ENCODE results near the gene SELENOO.

Gene SELENOO

DNA sequence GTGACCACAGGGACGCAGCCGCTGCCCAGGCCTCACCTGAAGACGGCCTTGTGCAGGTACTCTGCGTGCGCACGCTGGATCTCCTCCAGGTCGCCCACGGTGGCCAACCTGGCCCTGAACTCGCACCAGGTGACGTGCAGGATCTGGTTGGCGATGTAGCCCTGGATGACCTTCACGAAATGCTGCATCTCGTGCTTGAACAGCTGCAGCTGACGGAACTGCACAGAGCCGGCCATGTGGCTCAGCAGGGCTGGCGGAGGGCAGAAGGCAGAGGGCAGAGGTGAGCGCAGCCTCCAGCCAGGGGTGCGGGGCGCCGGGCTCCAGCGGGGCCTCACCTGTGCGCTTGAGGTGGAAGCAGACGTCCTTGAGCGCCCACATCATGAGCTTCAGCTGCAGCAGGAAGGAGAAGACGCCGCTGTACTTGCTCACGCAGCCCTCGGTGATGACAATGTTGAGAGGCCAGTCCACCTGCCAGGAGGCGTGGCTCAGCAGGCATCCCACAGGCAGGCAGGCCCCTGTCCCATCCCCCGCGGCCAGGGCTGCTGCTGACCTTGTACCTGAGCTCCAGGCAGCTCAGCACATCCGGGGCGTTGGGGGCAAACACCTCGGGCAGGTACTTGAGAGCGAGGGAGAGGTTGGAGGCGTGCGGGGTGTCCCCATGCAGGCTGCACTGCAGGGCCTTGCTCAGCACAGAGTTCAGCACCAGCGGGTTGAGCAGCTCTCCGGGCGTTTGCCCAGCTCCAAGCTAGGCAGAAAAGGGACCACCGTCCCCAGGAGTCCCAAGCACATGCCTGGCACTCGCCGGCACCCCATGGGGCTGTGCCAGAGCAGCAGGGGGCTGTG, 17.6 kb downstream of the SELENOO start:
- no peak for DNase-seq

DNA sequence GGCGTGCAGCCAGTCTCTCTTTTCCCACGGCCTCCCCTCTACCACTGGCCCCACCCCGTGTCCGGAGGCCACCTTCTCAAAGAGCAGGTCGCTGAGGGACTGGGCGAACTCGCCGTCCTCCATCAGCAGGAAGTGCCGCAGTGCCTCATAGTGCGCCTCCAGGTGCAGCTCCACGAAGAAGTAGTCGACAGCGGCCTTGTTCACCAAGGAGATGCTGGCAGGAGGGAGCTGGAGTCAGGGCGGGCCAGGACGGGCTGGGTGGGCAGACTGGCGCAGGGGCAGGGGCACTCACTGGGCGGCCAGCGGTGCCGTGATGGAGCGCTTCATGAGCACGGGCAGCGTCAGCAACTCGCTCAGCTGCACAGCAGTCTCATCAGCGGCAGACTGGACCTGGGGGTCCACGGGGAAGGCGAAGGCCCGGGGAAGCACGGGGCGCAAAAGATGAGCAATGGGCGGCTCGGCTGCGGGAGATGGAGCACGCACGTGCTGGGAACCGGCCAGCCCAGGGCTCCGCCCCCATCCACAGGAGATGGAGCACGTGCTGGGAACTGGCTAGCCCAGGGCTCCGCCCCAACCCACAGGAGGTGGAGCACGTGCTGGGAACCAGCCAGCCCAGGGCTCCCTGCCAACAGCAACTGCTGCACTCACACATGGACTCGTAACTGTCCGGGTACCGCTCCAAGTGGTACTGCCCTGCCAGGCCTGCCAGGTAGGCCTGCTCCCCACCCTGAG, 18.4 kb downstream of the SELENOO start:
- peak; percentile 74 for DNase-seq

DNA sequence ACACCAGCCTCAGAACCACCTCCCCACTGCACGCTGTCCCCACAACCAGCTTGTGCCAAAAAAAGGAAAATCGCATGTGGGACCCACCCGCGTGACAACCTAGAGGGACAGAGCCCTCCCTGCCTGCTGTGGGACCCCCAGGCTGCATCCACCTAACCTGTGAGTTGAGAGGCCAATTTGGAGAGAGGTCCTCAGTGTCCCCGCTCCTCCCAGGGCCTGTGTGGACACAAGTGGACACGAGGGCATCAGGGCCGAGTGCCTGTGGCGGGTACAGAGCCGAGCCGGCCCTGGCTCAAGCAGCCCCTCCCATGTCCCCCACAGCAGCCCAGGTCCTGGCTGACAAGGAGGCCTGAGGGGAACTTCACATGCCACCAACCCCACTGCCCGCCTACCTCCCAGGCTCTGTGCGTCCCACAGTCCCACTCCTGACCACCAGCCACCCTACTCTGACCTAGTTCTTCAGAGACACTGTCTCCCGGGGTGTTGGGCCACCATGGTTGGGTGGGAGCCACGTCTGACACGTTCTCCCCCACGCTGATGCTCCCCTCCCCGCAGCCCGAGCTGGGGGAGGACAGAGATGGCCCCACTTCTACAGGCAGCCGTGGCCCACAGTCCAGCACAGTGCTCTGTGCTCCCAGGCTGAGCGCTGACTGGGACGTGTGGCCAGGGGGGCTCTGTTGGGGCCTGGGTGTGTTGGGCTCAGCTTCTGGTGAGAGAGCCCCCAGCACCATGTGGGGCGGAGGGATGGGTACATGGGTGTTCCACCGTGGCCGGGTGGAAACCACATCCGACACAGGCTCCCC, 19.2 kb downstream of the SELENOO start:
- no peak for DNase-seq

DNA sequence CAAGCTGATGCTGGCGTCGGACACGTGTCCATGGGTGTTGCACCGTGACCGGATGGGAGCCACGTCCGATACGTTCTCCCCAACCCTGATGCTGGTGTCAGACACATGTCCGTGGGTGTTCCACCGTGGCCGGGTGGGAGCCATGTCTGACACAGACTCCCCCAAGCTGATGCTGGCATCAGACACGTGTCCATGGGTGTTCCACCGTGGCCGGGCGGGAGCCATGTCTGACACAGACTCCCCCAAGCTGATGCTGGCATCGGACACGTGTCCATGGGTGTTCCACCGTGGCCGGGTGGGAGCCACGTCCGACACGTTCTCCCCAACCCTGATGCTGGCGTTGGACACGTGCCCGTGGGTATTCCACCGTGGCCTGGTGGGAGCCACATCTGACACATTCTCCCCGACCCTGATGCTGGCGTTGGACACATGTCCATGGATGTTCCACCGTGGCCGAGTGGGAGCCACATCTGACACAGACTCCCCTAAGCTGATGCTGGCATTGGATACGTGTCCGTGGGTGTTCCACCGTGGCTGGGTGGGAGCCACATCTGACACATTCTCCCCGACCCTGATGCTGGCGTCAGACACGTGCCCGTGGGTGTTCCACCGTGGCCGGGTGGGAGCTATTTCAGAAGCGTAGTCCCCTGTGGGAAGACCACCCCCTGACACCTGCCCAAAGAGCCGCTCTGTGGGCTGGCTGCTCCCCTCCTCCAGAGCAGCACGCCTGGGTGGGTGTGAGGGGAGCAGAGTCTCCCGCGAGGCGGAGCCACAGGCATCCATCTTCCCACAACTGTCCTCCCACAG, 20.0 kb downstream of the SELENOO start:
- DNase-seq = no peak

DNA sequence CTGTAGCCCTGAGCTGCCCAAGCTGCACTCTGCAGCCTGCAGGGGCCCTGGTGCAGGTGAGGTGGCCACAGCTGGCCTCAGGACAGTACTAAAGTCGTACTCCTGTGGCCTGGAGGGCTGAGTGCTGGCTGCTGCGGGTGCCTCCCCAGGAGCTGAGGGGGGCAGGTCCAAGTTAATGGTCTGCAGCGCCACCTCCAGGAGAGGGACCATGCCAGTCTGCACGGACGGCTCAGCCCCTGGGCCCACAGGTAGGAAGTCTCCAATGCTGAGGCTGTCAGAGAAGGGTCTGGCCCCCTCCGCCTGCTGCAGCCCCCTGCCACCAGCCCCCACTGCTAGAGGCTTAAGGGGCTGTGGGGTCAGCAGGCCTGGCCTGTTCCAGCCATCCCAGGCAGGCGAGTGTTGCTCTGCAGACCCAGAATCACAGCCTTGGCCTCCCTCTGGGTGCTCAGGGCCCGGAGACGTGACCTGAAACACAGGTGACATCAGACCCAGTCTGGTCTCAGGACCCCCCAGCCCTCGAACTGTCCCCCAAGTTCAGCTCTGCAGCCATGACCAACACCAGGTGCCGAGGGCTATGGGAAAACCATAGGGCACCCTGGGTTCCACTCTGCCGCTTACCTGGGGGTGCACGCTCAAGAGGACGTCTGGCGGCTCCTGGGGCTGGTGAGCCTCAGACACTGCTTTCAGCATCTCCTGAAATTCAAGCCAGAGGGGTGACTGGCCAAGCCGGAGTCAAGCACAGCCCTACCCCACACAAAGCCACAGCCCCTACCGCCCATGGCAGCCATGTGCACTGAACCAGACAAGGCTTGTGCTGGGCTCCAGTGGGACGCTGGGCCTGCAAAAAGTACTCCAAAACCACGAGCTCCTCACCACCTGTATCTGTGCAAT, 20.8 kb downstream of the SELENOO start:
- no peak for DNase-seq

DNA sequence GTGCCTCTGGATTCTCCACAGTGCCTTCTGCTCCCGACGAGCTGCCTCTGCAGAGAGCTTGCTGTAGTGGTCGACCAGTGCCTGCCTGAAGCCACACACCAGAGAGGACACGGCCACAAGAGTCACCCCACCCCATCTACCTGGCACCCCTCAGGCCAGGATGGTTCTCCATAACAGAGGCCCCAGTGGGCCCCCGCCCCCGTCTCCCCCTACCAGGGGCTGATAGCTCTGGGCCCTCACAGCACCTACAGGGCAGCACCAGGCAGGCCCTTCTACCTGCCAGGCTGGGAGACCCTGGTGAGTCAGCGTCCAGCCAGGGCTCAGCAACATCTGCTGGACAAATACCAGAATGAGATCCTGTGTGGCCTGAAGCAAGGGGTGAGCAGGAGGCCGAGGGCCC, 21.7 kb downstream of the SELENOO start:
- no peak for DNase-seq

DNA sequence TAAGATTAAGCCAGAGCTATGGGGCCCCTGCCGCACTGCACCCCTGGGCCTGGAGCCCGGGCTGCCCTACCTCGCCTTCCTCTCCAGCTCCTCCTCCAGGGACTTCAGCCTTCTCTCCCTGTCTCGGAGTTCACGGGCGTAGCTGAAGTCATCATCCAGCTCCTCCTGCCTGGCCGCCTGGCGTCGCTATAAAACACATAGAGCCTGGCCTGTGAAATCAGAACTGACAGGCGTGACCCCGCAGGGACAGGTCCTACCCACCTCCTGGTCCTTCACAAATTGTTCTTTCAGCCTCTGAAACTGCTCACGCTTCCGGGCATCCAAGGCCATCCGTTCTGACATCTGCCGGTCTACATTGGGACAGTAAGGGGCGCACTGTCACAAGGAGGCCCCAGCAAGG, 23.3 kb downstream of the SELENOO start:
- no peak for DNase-seq

DNA sequence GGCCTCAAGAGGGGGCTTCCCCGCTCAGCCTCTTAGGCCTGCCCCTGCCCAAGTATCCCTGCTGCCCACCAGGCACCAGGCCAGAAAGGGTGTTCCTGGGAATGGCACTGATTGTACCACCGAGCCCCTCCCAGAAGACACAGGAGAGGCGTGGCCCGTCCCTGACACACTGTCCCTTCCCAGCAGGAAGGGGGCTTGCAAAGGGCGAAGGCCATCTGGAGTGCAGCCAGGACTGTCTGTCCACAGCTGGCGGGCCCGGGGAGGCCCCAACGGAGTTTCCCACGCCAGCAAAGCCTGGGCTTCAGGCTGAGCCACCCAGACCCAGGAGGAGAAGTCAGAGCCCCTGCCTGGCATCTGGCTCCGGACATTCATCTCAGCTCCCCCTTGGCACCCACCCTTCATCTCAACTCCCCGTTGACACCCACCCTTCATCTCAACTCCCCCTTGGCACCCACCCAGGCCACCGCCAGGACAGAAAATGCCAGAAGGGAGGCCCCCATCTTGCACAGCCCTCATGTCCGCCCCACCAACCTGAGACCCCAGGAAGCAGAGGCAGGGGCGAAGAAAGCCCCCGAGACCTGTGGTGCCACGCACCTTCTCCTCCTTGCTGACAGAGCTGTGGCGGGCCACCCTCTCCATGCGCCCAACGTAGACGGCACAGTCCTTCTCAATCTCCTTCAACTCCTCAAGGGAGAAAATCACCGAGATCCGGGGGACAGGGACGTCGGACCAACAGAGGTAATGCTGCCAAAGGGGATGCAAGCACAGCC, 24.6 kb downstream of the SELENOO start:
- no peak for DNase-seq

DNA sequence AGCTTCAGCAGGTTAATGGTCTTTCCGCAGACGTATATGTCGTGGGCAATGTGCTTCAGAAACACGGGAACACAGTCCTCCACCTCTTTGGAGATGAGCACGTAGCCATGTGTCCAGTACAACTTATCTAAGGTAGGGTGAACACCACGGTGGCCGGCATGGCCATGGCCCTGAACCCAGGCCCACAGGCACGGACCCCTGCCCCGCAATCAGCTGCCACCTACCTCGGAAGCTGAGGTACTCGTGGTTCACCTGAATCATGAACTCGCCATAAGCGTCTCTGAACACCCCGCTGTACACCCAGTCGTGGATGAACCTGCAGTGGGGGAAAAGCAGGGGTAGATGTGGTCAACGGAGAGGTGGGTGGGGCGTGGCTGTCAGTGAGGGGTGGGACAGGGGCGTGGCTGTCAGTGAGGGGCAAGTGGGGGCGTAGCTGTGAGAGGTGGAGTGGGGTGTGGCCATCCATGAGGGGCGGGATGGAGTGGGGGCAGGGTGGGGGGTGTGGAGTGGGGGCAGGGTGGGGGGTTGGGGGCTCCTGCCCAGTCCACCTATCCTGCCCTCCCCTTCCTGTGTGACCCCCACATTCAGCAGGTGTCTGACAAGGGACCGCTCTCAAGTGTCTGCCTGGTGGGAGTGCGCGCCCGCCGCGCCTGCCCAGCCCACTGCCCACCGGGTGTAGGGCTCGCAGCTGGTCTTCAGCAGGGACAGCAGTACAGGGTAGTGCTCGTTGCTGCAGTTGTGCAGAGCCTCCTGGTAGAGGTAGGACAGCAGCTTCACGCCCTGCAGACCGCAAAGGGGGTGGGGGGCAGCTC, 25.5 kb downstream of the SELENOO start:
- DNase-seq = no peak

DNA sequence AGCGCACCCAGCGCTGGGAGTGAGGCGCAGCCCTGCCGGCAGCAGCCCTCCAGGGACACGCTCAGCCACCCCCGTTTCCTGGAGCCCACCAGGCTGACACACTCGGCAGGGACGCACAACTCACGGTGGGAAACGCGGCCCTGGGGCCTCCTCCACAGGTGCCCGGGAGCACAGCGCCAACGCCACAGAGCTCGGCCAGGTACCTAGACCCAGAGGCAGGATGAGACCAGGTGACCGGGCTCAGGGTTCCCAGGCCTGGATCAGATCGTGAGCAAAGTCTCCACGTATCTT, 26.0 kb downstream of the SELENOO start:
- DNase-seq = no peak

DNA sequence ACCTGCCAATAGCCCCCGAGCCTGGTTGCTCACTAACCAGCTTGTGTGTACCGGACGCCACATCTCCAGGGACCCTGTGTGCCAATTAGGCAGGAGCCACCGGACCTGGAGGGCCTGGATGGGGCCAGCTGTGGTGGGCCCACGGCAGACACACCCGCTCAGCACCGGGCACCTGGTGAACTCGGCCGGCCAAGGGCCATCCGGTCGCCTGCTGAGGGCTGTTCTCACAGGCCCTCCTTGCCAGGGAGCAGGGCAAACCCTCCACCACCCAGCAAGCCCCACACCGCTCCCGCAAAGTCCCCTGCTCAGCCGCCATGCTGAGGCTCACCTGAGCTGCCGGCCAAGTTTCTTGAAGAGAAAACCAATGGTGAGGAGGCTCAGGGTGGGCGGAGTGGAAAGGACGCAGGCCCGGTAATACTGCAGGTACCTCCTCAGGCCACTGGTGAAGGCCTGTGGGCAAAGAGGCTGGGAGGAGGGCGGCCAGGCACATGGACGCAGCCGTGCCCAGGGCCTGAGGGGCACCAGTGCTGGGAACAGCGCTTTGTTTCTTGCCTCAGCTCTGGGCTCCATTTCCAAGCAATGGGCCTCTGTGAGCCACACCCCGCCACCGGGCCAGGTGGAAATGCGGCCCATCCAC, 26.9 kb downstream of the SELENOO start:
- DNase-seq = no peak

DNA sequence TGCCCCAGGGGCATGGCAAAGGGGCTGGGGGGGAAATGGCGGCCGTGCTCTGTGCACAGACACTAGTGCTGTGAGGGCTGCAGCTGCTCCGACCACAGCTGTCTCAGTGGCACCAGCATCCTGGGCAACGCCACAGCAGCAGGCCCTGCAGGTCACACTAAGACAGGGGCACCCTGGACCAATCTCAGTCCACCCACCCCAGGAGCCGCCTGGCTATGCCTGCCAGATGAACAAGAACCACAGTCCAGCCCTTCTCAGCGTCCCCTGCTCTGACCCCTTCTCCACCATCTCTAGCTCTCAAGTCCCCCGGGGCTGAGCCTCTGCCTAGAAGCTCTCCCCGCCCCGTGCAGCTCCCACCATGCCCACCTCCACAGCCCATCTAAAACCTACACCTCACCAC, 27.6 kb downstream of the SELENOO start:
- no peak for DNase-seq

DNA sequence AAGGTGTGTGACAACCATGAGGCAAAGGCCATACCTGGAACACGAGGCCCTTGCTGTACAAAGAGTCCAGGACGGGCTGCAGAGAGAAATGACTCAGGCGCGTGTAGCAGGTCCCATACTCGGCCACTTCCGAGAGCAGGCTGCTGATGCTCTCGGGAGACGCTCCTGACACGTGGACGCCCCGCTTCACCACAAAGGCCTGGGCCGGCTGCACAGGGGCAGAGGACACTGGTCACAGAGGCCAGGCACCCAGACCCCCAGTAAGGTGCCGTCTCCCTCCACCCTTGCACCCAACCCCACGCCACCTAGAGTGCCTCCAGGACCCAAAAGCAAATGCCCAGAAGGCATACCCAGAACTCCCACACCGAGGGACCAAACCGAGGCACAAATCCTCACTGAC, 28.6 kb downstream of the SELENOO start:
- DNase-seq = no peak

DNA sequence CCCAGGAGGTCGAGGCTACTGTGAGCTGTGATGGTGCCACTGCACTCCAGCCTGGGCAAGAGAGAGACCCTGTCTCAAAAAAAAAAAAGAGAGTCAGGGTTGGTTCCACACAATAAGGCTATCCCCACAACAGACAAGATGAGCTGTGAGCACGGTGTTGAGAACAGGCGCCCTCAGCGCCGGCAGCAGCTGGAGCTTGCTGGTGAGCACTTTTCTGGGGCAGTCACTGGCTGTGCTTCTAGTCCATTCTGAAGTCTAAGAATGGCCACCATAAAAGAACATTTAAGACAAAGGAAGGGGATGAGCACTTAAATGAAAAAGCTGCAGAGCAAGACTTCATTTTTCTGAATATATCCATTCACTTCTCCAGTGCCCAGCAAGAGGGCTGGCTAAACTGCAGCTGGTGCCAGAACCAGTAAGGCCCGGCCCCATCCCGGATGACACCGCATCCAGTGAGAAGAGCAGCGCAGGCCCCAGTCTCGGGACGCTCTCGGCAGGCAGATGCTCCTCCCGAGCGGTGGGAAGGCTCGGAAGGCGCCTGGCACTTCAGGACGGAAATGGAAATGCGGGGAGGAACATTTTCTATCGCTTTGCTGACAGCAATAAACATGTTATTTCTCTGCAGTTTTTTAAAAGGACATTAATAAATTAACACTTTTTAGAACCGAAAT, 31.8 kb downstream of the SELENOO start:
- DNase-seq = no peak

DNA sequence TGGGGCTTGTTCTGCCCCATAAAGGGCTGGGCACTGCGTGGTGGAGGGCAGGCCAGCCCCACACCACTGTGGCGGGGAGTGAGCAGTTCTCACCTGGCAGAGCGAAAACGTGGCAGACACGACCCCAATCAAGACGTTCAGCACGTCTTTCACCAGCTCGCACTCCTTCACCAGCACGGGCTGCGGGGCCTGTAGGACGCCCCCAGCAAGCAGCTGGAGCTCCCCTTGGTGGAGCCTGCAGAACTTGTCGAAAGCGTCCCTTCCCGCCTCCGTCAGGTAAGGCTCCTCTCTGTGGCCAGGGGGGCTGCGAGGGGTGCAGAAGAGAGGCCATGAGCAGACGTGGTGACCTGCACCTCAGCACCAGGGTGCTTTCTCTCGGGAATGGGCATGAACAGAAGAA, 32.4 kb downstream of the SELENOO start:
- DNase-seq = no peak

DNA sequence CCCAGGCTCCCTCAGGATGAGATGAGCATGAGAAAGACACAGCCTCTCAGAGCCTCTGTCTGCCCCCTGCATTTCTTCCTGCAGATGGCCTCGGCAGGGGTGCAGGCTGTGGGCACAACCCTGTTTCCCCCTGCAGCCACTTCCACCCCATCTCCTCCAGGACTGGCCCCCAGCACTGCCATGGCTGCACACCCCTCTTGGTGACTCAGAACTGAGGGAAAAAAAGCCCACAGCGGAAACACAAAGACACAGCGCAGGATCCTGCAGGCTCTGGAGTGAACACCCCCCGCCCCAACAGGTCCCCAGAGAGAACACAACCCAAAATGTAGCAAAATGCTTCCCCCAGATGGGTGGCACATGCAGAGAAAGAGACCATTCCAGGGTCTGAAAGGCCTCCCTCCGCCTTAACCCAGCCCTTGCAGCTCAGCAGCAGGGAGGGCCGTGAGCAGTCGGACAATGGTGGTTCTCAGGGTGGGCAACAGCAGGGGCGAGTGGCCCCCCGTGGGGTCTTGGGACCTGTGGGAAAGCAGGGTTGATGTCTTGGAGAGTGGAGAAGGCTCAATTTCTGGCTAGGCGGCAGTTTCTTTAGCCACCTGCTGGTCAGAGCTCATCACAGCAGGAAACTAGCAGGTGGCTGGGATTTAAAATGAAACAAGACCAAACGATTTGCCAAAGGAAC, 36.1 kb downstream of the SELENOO start:
- DNase-seq = peak; percentile 33

DNA sequence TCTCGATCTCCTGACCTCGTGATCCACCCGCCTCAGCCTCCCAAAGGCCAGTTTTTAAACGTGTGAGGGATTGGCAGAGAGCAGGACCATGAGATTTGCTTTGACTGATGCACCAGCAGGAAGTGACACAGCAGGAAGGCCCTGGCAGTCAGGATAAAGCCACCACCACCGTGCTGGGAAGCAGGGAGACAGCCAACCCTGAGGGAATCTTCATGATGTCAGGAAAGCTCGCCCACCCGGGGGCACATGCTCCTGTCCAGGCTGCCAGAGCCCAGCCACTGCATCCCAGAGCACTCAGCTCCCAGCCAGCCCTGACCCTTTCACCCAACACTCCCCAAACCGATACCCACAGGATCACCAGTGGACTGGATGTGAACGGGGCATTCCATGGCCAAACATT, 37.9 kb downstream of the SELENOO start:
- DNase-seq = no peak

DNA sequence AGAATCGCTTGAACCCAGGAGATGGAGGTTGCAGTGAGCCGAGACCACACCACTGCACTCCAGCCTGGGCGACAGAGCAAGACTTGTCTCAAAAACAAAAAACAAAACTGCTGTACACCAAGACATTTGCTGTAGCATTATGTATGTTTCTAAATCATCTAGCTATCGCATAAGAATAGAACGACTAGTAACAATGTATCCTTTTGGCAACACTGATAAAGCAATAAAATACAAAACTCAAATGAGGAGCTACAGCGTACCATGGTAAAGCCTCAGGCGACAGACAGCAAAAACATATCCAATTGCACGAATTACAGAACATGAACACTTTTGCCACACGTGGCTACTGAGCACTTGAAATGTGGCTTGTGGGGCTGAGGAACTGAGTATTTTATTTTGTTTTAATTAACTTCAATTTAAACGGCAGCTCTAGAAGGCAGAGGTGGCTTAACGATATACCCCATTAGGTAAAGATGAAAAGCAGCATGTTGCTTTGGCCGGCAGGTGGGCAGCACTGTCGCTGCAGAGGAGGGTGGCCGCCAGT, 41.7 kb downstream of the SELENOO start:
- no peak for DNase-seq
